Measurements from ENCODE around the gene GALNT7. TPM values are rescaled to one million over a fixed set of nuclear protein-coding genes. Genes with fewer than 3 reads are reported as not detected.

Gene GALNT7
- total and polyA plus RNA-seq, 2 of the 13 experiments (the other 11 are each of a cell fraction or from before 2014, with no cell fraction given) = 0.08 to 0.13 TPM

- no peaks in the 10 kb centered on the region for H3K79me2 ChIP-seq (ENCODE audit: insufficient read depth, low read length)
- no peak for ATAC-seq
- in situ Hi-C loops (cut with HindIII; ENCODE audit: extremely low pct_ligation_motif_present, low pct_unique_long_range_greater_than_20kb) = no loop called here
Measured at GRCh38 chr4:173217075-173217474, 48.5 kb downstream of the GALNT7 start.

GRCh38 chr4:173217727-173218126 lies 49.1 kb downstream of the GALNT7 start:
- Histone ChIP-seq H3K79me2 (ENCODE audit: insufficient read depth, low read length) (no peaks in the 10 kb centered on the region), H3K9me3 (ENCODE audit: low read length) (no peaks in the 10 kb centered on the region), H2AFZ (ENCODE audit: low read length) (no peak overlapping the region), H3K27ac (ENCODE audit: extremely low read length, insufficient read depth, low read length) (no peak overlapping the region), H3K4me2 (ENCODE audit: low read depth, low read length) (no peak overlapping the region), H3K4me3 (replicated peaks in 1 of 3; ENCODE audit: insufficient read depth in 1 of 3, low read depth in 2 of 3, low read length in 3 of 3) (no peak overlapping the region), H3K4me1 (ENCODE audit: insufficient read depth, low read length) (no peaks in the 10 kb centered on the region), H4K20me1 (ENCODE audit: insufficient read depth, low read length) (no peaks in the 10 kb centered on the region), H3K27me3 (ENCODE audit: control insufficient read depth in 1 of 2, insufficient read depth in 2 of 2, low read length in 2 of 2) (no peaks in the 10 kb centered on the region), H3K9ac (ENCODE audit: insufficient read depth, low read depth, low read length) (no peak overlapping the region), H3K36me3 (replicated peaks in 1 of 2; ENCODE audit: control insufficient read depth in 1 of 2, insufficient read depth in 2 of 2, low read length in 2 of 2) (no peaks in the 10 kb centered on the region)
- DNase-seq (ENCODE audit: low spot score) (no peak), ATAC-seq (no peak), FAIRE-seq (no peak)
- ChIA-PET CTCF (ENCODE audit: low intra/inter-chr PET ratio, low total read pairs) (no interaction called here), POLR2A (no interaction called here)
- BruUV-seq (replicated peaks) = no TSS peak
- intact Hi-C loops (cut with micrococcal nuclease; ENCODE audit: unreplicated experiment) (no loop called here), in situ Hi-C loops (cut with HindIII; ENCODE audit: extremely low pct_ligation_motif_present, low pct_unique_long_range_greater_than_20kb) (no loop called here)
- WGBS (ENCODE audit: low lambda C conversion rate) = 22% methylated on average over 2 of the region's 2 CpGs
- no peak for TF ChIP-seq MAFF (IDR thresholded peaks at IDR 0.05; ENCODE audit: low read depth, low read length)
- TF ChIP-seq FOXM1 (CRISPR knock-in tag; IDR thresholded peaks at IDR 0.05) = no peak
- no peak for TF ChIP-seq CREBL2 (CRISPR knock-in tag; IDR thresholded peaks at IDR 0.05; ENCODE audit: borderline replicate concordance)
- no peak for TF ChIP-seq ARID2 (CRISPR knock-in tag; IDR thresholded peaks at IDR 0.05; ENCODE audit: borderline replicate concordance)
- no peak for TF ChIP-seq PHF5A (CRISPR knock-in tag; IDR thresholded peaks at IDR 0.05; ENCODE audit: low read depth, unreplicated experiment)
- TF ChIP-seq MLXIP (CRISPR knock-in tag; IDR thresholded peaks at IDR 0.05; ENCODE audit: borderline replicate concordance) = no peak
- no peak for TF ChIP-seq TMF1 (CRISPR knock-in tag; IDR thresholded peaks at IDR 0.05; ENCODE audit: low read depth)
- TF ChIP-seq FOXO4 (CRISPR knock-in tag; conservative IDR thresholded peaks at IDR 0.05) = no peak

More at GRCh38 chr4:173217075-173217474, 48.5 kb downstream of the GALNT7 start:
- intact Hi-C loops (cut with micrococcal nuclease; ENCODE audit: unreplicated experiment) = no loop called here
- POLR2A ChIA-PET = no interaction called here
- H3K4me2 ChIP-seq (ENCODE audit: low read depth, low read length) = no peak overlapping the region
- H4K20me1 ChIP-seq (ENCODE audit: insufficient read depth, low read length) = no peaks in the 10 kb centered on the region
- CTCF ChIA-PET (ENCODE audit: low intra/inter-chr PET ratio, low total read pairs) = no interaction called here
- no peaks in the 10 kb centered on the region for H3K27me3 ChIP-seq (ENCODE audit: control insufficient read depth in 1 of 2, insufficient read depth in 2 of 2, low read length in 2 of 2)
- H3K9me3 ChIP-seq (ENCODE audit: low read length) = no peaks in the 10 kb centered on the region
- BruUV-seq (replicated peaks) = no TSS peak
- FAIRE-seq = no peak
- no peaks in the 10 kb centered on the region for H3K36me3 ChIP-seq (replicated peaks in 1 of 2; ENCODE audit: control insufficient read depth in 1 of 2, insufficient read depth in 2 of 2, low read length in 2 of 2)
- no peak overlapping the region for H3K9ac ChIP-seq (ENCODE audit: insufficient read depth, low read depth, low read length)
- H3K4me3 ChIP-seq (replicated peaks in 1 of 3; ENCODE audit: insufficient read depth in 1 of 3, low read depth in 2 of 3, low read length in 3 of 3) = no peak overlapping the region
- H2AFZ ChIP-seq (ENCODE audit: low read length) = no peak overlapping the region
- no peak for DNase-seq (ENCODE audit: low spot score)
- 5% methylated on average over 1 of the region's 1 CpG for WGBS (ENCODE audit: low lambda C conversion rate)
- H3K4me1 ChIP-seq (ENCODE audit: insufficient read depth, low read length) = no peaks in the 10 kb centered on the region
- H3K27ac ChIP-seq (ENCODE audit: extremely low read length, insufficient read depth, low read length) = no peak overlapping the region
- TF ChIP-seq GTF2F1 (IDR thresholded peaks at IDR 0.05; ENCODE audit: low read length) (no peak), ATF6 (CRISPR knock-in tag; conservative IDR thresholded peaks at IDR 0.05) (no peak), YEATS2 (CRISPR knock-in tag; IDR thresholded peaks at IDR 0.05; ENCODE audit: borderline replicate concordance) (no peak), ZNF607 (CRISPR knock-in tag; IDR thresholded peaks at IDR 0.05; ENCODE audit: borderline replicate concordance) (no peak)

Measured in HepG2 (cell line).